Measurements from ENCODE around the gene SYNE1. TPM values are rescaled to one million over a fixed set of nuclear protein-coding genes. Genes with fewer than 3 reads are reported as not detected.

The SYNE1 gene
- total and polyA plus RNA-seq, 2 of the 8 experiments (the other 6 are each of a cell fraction or from before 2014, with no cell fraction given): 2.8 to 5.5 TPM

GRCh38 chr6:152195896-152196295, 441.3 kb downstream of the SYNE1 start:
- H4K8ac ChIP-seq (ENCODE audit: extremely low read depth, insufficient read depth, low read length): no peak overlapping the region
- no peak overlapping the region for H2BK20ac ChIP-seq (ENCODE audit: low read length)
- ChIA-PET CTCF (ENCODE audit: partially characterized antibody) (interaction anchor here (0.6 kb wide), 1 partner anchor 512 kb away, joined by 5 read pairs; no protein-coding TSS in a partner anchor), POLR2A (ENCODE audit: partially characterized antibody) (no interaction called here)
- no peaks in the 10 kb centered on the region for H3K36me3 ChIP-seq (ENCODE audit: control insufficient read depth in 2 of 4, insufficient read depth in 4 of 4, low read length in 3 of 4)
- H2AFZ ChIP-seq (ENCODE audit: low read length): no peak overlapping the region
- FAIRE-seq (no peak), DNase-seq (ENCODE audit: low read depth in 1 of 2, low spot score in 2 of 2) (no peak)
- H3K18ac ChIP-seq (ENCODE audit: extremely low read depth, low read length): no peak overlapping the region
- no peak overlapping the region for H3K56ac ChIP-seq (replicated peaks; ENCODE audit: insufficient read length, low read depth, low read length)
- no peaks in the 10 kb centered on the region for H3K23me2 ChIP-seq (ENCODE audit: low read depth, low read length)
- no peak overlapping the region for H2AK5ac ChIP-seq (ENCODE audit: low read depth, low read length)
- WGBS, 2 experiments (ENCODE audit: extremely low coverage in 1 of 2, insufficient coverage in 1 of 2, insufficient read length in 1 of 2, insufficient replicate concordance in 2 of 2, low coverage in 1 of 2, low lambda C conversion rate in 2 of 2, missing lambda C conversion rate in 1 of 2): 87% methylated on average over 5 of the region's 5 CpGs; no CpG with 5 or more reads in 1 of the 2 experiments
- no peak overlapping the region for H3K4ac ChIP-seq (replicated peaks; ENCODE audit: insufficient read length, low read depth, low read length)
- no peak overlapping the region for H2BK5ac ChIP-seq (ENCODE audit: low read depth, low read length)
- no peak overlapping the region for H3K9ac ChIP-seq (replicated peaks in 1 of 4; ENCODE audit: extremely low read depth in 1 of 4, low read depth in 3 of 4, low read length in 3 of 4)
- no peaks in the 10 kb centered on the region for H3K9me3 ChIP-seq (ENCODE audit: insufficient read depth in 2 of 2, low read depth in 1 of 2, low read length in 1 of 2)
- H2BK12ac ChIP-seq (ENCODE audit: low read depth, low read length): no peak overlapping the region
- no peak overlapping the region for H3K23ac ChIP-seq (ENCODE audit: insufficient read length)
- H3K4me3 ChIP-seq (ENCODE audit: extremely low read depth in 1 of 4, insufficient read depth in 2 of 4, low read depth in 3 of 4, low read length in 4 of 4): no peak overlapping the region
- H3K79me1 ChIP-seq (ENCODE audit: low read depth, low read length): no peaks in the 10 kb centered on the region
- TF ChIP-seq CHD1 (IDR thresholded peaks at IDR 0.05; ENCODE audit: low read depth, low read length): no peak
- TF ChIP-seq KDM4A (IDR thresholded peaks at IDR 0.05; ENCODE audit: low read depth, low read length, severe bottlenecking): no peak
- no peak for TF ChIP-seq CBX5 (IDR thresholded peaks at IDR 0.05; ENCODE audit: low read depth, low read length)
- TF ChIP-seq SAP30 (IDR thresholded peaks at IDR 0.05; ENCODE audit: insufficient read depth, insufficient replicate concordance, low read length): no peak
- TF ChIP-seq SUZ12 (IDR thresholded peaks at IDR 0.05; ENCODE audit: low read length): no peak
- TF ChIP-seq FOSL1 (IDR thresholded peaks at IDR 0.05; ENCODE audit: insufficient read depth, low read depth, low read length): no peak
- TF ChIP-seq CBX8 (IDR thresholded peaks at IDR 0.05; ENCODE audit: borderline replicate concordance, low read depth, low read length): no peak
- no peak for TF ChIP-seq POLR2A (IDR thresholded peaks at IDR 0.05; ENCODE audit: control extremely low read depth in 1 of 2, low read depth in 2 of 2, low read length in 2 of 2)
- H3K4me2 ChIP-seq (ENCODE audit: insufficient read depth in 1 of 2, low read depth in 2 of 2, low read length in 2 of 2): no peak overlapping the region
- no peak overlapping the region for H2BK15ac ChIP-seq (ENCODE audit: low read length)
- no peaks in the 10 kb centered on the region for H3K4me1 ChIP-seq (replicated peaks in 1 of 4; ENCODE audit: control insufficient read depth in 3 of 4, insufficient read depth in 4 of 4, low read length in 3 of 4)
- H4K20me1 ChIP-seq (replicated peaks in 1 of 2; ENCODE audit: control insufficient read depth in 1 of 2, insufficient read depth in 2 of 2, low read length in 2 of 2): no peaks in the 10 kb centered on the region
- H2BK120ac ChIP-seq (replicated peaks; ENCODE audit: low read depth, low read length): no peak overlapping the region
- H4K5ac ChIP-seq (ENCODE audit: insufficient read length, low read depth, low read length): no peak overlapping the region
- no peak overlapping the region for H4K91ac ChIP-seq (replicated peaks; ENCODE audit: insufficient read length, low read length)
- no peak overlapping the region for H3K14ac ChIP-seq (ENCODE audit: insufficient read length)
- no peak overlapping the region for H3K27ac ChIP-seq (ENCODE audit: low read depth, low read length)
- no peaks in the 10 kb centered on the region for H3K79me2 ChIP-seq (ENCODE audit: control insufficient read depth in 1 of 2, insufficient read depth in 2 of 2, low read length in 2 of 2)
- H3K27me3 ChIP-seq (replicated peaks in 1 of 4; ENCODE audit: control insufficient read depth in 3 of 4, extremely low read depth in 1 of 4, insufficient read depth in 3 of 4, low read length in 3 of 4): no peaks in the 10 kb centered on the region

Measured in H1 (cell line).